Measurements from ENCODE around the gene APOBEC2. TPM values are rescaled to one million over a fixed set of nuclear protein-coding genes. Genes with fewer than 3 reads are reported as not detected.

The APOBEC2 gene
- total RNA-seq, 1 experiment from 2014 or later = not detected

GRCh38 chr6:41032830-41033229 lies 20.2 kb upstream of the APOBEC2 start:
- no peak for TF ChIP-seq CTCF (IDR thresholded peaks at IDR 0.05; ENCODE audit: unreplicated experiment)
- intact Hi-C loops (cut with micrococcal nuclease; ENCODE audit: unreplicated experiment) = no loop called here
- H3K4me3 Mint-ChIP-seq (ENCODE audit: low read depth, unreplicated experiment) = no peak overlapping the region
- no peak overlapping the region for H3K27ac Mint-ChIP-seq (ENCODE audit: unreplicated experiment)
- CTCF ChIA-PET = interaction anchor here (0.7 kb wide), 1 partner anchor 680 kb away, joined by 3 read pairs; no protein-coding TSS in a partner anchor
- H3K27me3 Mint-ChIP-seq (ENCODE audit: unreplicated experiment) = no peaks in the 10 kb centered on the region
- DNase-seq = no peak
- H3K9me3 Mint-ChIP-seq (ENCODE audit: low read depth, unreplicated experiment) = no peaks in the 10 kb centered on the region
- no TSS peak for BruUV-seq (replicated peaks)
- peaks cover 8% of the 10 kb centered on the region for H3K36me3 Mint-ChIP-seq (ENCODE audit: insufficient read depth, unreplicated experiment)
- peaks cover 37% of the 10 kb centered on the region for H3K4me1 Mint-ChIP-seq (ENCODE audit: low read depth, unreplicated experiment)

- Mint-ChIP-seq H3K4me1 (ENCODE audit: low read depth, unreplicated experiment) (peaks cover 40% of the 10 kb centered on the region), H3K27ac (ENCODE audit: unreplicated experiment) (no peak overlapping the region), H3K36me3 (ENCODE audit: insufficient read depth, unreplicated experiment) (peaks cover 10% of the 10 kb centered on the region), H3K9me3 (ENCODE audit: low read depth, unreplicated experiment) (no peaks in the 10 kb centered on the region), H3K27me3 (ENCODE audit: unreplicated experiment) (no peaks in the 10 kb centered on the region), H3K4me3 (ENCODE audit: low read depth, unreplicated experiment) (no peak overlapping the region)
- TF ChIP-seq CTCF (IDR thresholded peaks at IDR 0.05; ENCODE audit: unreplicated experiment) = no peak
- DNase-seq = no peak
- intact Hi-C loops (cut with micrococcal nuclease; ENCODE audit: unreplicated experiment) = no loop called here
- CTCF ChIA-PET = no interaction called here
- no TSS peak for BruUV-seq (replicated peaks)
These were observed 19.2 kb upstream of the APOBEC2 start for GRCh38 chr6:41033776-41034175.

GRCh38 chr6:41036186-41036585 lies 16.8 kb upstream of the APOBEC2 start:
- no peak for TF ChIP-seq CTCF (IDR thresholded peaks at IDR 0.05; ENCODE audit: unreplicated experiment)
- peaks cover 20% of the 10 kb centered on the region for H3K36me3 Mint-ChIP-seq (ENCODE audit: insufficient read depth, unreplicated experiment)
- no peaks in the 10 kb centered on the region for H3K27me3 Mint-ChIP-seq (ENCODE audit: unreplicated experiment)
- peak; percentile 36 for DNase-seq
- peak overlapping the region; percentile 73 for H3K4me3 Mint-ChIP-seq (ENCODE audit: low read depth, unreplicated experiment)
- no TSS peak for BruUV-seq (replicated peaks)
- H3K9me3 Mint-ChIP-seq (ENCODE audit: low read depth, unreplicated experiment) = no peaks in the 10 kb centered on the region
- CTCF ChIA-PET = interaction anchor here (0.6 to 2.1 kb wide), 6 partner anchors 8 to 145 kb away, joined by 3 to 9 read pairs (median 4); no protein-coding TSS in a partner anchor
- peaks cover 58% of the 10 kb centered on the region for H3K4me1 Mint-ChIP-seq (ENCODE audit: low read depth, unreplicated experiment)
- intact Hi-C loops (cut with micrococcal nuclease; ENCODE audit: unreplicated experiment) = loop anchor here (5.0 kb wide), 1 partner anchor 39 kb away; no protein-coding TSS in a partner anchor
- peak overlapping the region; percentile 38 for H3K27ac Mint-ChIP-seq (ENCODE audit: unreplicated experiment)

GRCh38 chr6:41036601-41037000 lies 16.4 kb upstream of the APOBEC2 start:
- peak overlapping the region; percentile 73 for H3K4me3 Mint-ChIP-seq (ENCODE audit: low read depth, unreplicated experiment)
- DNase-seq = no peak
- H3K4me1 Mint-ChIP-seq (ENCODE audit: low read depth, unreplicated experiment) = peaks cover 58% of the 10 kb centered on the region
- CTCF ChIA-PET = interaction anchor here (0.6 to 2.1 kb wide), 6 partner anchors 9 to 145 kb away, joined by 3 to 9 read pairs (median 4); partner anchors contain the start of genes NFYA and OARD1
- no TSS peak for BruUV-seq (replicated peaks)
- TF ChIP-seq CTCF (IDR thresholded peaks at IDR 0.05; ENCODE audit: unreplicated experiment) = no peak
- H3K36me3 Mint-ChIP-seq (ENCODE audit: insufficient read depth, unreplicated experiment) = peaks cover 20% of the 10 kb centered on the region
- peak overlapping the region; percentile 38 for H3K27ac Mint-ChIP-seq (ENCODE audit: unreplicated experiment)
- intact Hi-C loops (cut with micrococcal nuclease; ENCODE audit: unreplicated experiment) = loop anchor here (5.0 kb wide), 1 partner anchor 39 kb away; no protein-coding TSS in a partner anchor
- no peaks in the 10 kb centered on the region for H3K27me3 Mint-ChIP-seq (ENCODE audit: unreplicated experiment)
- H3K9me3 Mint-ChIP-seq (ENCODE audit: low read depth, unreplicated experiment) = no peaks in the 10 kb centered on the region

Measured in Calu3 (cell line).